Hepatocyte (in vitro differentiated cells): ENCODE data around the gene ADD2.

Experiments
- CTCF ChIP-seq: fragments of 200-600 bp; sonication (generic); IDR thresholded peaks from 2 replicates; pipeline ENCODE4 v1.5.1; 2016; ENCODE audit warnings: antibody characterized with exemption, mild to moderate bottlenecking; ENCODE audit not compliant: poor library complexity
- EZH2 ChIP-seq: fragments of 200-600 bp; sonication (generic); IDR thresholded peaks from 2 replicates; pipeline ENCODE4 v1.6.1; 2016; ENCODE audit warnings: antibody characterized with exemption, mild to moderate bottlenecking, borderline replicate concordance
- EZH2phosphoT487 ChIP-seq: fragments of 200-600 bp; sonication (generic); IDR thresholded peaks from one replicate; pipeline ENCODE4 v1.6.1; 2018; ENCODE audit warnings: antibody characterized with exemption, mild to moderate bottlenecking, low read depth, moderate library complexity; ENCODE audit not compliant: unreplicated experiment, severe bottlenecking

- TF ChIP-seq CTCF, result no peak
- TF ChIP-seq EZH2, result no peak
- no peak for TF ChIP-seq EZH2phosphoT487
Observed at GRCh38 chr2:70696142-70696541, 71.9 kb downstream of the ADD2 start.
